ENCODE data around the gene SLC37A4. TPM values are rescaled to one million over a fixed set of nuclear protein-coding genes. Genes with fewer than 3 reads are reported as not detected.
"Not testable (repeated sequence)": the region's sequence is repeated elsewhere in the genome, so short reads cannot be mapped to it uniquely, and the experiment has no call there.

The SLC37A4 gene
- polyA plus RNA-seq, 3 donors = 7.4 to 37.9 (median 13.2) TPM

DNA sequence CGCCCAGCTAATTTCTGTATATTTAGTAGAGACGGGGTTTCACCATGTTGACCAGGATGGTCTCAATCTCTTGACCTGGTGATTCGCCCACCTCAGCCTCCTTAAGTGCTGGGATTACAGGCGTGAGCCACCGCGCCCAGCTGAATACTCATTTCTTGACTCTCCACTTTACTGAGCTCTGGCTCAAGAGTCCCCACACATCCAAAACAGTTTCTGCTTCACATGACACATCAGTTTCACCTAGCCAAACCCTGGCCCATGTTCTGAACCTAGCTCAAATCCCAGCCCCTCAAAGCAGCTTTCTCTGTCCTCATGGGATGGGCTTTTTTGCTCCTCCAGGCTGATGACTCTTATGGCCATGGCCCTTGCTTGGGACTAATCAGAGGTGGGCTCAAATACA, 16.5 kb upstream of the SLC37A4 start:
- WGBS, 3 donors = 95 to 98% (median 97%) methylated on average over 6 of the region's 6 CpGs
- no peak overlapping the region for H3K27ac ChIP-seq (ENCODE audit: low read depth, low read length)

DNA sequence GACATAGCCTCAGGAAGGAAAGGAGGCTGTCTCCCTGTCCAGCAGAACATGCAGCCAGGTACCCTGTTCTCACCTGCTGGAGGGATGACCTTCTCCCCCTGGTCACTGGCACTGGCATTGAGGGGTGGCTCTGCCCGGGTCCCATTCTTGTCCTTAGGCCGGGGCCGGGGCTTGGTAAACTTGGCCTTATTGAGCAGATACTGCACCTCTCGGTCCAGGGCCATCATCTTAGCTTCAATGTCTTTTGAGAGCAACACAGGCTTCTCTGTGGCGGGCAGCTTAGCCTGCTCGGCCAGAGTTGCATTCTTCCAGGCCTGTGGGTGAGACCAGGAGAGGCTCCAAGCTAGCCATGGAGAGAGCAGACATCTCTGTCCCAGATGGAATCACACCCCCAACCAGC, 15.8 kb upstream of the SLC37A4 start:
- H3K27ac ChIP-seq (ENCODE audit: low read depth, low read length) = no peak overlapping the region
- WGBS, 3 donors = 96 to 98% (median 97%) methylated on average over 6 of the region's 6 CpGs

DNA sequence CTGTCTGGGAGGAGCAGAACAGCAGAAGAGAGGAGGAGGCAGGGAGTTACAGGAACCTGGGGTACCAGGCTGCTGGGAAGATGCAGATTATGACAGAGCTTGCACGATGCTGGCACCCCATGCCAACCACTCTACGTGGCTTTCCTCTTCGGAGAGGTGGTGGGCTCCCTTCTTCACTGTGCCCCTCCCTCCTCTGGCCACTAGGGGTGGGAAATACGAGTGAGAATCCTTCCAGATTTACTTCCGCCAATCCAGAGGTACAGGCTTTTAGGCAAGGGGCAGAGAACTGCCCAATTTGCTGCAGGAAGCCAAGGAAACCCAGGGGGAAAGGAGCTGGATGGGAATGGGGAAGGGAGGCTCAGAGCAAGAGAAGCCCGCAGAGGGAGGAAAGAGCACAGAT, 14.0 kb upstream of the SLC37A4 start:
- WGBS, 3 donors = 75 to 84% (median 79%) methylated on average over 6 of the region's 6 CpGs
- H3K27ac ChIP-seq (ENCODE audit: low read depth, low read length) = no peak overlapping the region

DNA sequence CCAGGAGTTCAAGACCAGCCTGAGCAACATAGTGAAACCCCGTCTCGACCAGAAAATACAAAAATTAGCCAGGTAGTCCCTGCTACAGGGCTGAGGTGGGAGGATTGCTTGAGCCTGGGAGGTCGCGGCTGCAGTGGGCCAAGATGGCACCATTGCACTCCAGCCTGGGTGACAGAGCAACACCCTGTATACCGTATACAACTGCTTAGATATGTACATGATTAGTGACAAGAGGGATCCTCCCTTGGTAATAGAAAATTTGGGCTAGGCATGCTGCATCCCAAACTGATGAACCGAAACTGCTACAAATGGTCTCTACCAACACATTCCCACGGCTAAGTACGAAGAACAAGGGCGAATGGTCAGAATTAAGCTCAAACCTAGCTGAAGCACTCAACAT, 12.2 kb upstream of the SLC37A4 start:
- 83 to 91% (median 91%) methylated on average over 9 of the region's 9 CpGs for WGBS, 3 donors
- H3K27ac ChIP-seq (ENCODE audit: low read depth, low read length) = no peak overlapping the region

DNA sequence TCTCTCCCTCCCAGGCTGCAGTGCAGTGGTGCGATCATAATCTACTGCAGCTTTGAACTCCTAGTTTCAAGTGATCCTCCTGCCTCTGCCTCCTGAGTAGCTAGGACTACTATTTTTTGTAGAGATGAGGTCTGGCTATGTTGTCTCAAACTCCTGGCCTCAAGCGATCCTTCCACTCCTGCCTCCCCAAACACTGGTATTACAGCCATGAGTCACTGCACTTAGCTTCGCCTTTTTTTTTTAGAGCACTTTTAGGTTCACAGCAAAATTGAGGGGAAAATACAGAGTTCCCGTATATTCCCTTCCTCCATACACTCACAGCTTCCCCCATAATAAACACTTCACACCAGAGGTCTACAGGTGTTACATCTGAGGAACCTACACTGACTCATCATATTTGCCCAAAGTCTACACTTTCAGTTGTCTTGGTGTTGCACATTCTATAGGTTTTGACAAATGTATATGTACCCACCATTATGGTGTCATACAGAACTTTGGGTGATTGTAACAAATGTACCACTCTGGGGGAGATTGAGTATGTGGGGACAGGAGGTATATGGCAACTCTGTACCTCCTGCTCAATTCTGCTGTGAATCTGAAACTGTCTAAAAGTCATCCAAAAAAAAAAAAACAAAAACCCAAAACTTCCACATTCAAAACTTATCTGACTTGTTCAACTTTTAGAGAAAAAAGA, 11.3 kb upstream of the SLC37A4 start:
- no peak overlapping the region for H3K27ac ChIP-seq (ENCODE audit: low read depth, low read length)
- WGBS, 3 donors = 90 to 95% (median 91%) methylated on average over 4 of the region's 4 CpGs

DNA sequence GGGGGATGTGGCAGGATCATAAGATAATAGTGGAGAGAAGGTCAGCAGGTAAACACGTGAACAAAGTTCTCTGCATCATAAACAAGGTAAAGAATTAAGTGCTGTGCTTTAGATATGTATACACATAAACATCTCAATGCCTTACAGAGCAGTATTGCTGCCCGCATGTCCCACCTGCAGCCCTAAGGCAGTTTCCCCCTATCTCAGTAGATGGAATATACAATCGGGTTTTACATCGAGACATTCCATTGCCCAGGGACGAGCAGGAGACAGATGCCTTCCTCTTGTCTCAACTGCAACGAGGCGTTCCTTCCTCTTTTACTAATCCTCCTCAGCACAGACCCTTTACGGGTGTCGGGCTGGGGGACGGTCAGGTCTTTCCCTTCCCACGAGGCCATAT, 8.8 kb upstream of the SLC37A4 start:
- 19 to 63% (median 25%) methylated on average over 7 to 11 of the region's 11 CpGs for WGBS, 3 donors
- not testable (repeated sequence) for H3K27ac ChIP-seq (ENCODE audit: low read depth, low read length)

DNA sequence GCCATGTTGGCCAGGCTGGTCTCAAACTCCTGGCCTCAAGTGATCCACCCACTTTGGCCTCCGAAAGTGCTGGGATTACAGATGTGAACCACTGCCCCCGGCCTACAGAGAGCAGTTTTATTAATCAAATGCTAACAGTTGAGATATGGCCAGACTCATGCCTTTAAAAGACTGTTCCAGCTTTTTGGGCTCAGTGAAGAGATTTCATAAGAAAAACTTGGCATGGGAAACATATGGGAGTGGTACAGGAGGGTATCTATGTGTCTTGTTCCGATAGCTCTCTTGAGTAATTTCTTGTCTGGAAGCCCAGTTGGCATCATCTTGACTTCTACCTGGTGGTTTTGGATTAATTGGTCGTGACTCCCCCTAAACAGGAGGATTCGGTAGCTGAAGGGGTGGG, 8.2 kb upstream of the SLC37A4 start:
- WGBS, 3 donors = 74 to 85% (median 82%) methylated on average over 5 of the region's 5 CpGs
- H3K27ac ChIP-seq (ENCODE audit: low read depth, low read length) = no peak overlapping the region

DNA sequence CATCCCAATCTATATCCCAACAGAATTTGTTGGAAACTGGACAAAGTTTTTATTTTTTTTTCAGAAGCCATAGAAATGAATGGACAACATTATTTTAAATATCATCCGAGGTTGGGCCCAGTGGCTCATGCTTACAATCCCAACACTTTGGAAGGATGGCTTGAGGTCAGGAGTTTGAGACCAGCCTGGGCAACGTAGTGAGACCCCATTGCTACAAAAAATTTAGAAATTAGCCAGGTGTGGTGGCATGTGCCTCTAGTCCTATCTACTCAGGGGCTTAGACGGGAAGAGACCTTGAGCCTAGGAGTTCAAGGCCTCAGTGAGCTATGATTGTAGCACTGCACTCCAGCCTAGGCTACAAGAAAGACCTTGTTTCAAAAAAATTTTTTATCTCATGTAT, 4.1 kb upstream of the SLC37A4 start:
- WGBS, 3 donors = 77 to 93% (median 90%) methylated on average over 3 of the region's 3 CpGs
- no peak overlapping the region for H3K27ac ChIP-seq (ENCODE audit: low read depth, low read length)

DNA sequence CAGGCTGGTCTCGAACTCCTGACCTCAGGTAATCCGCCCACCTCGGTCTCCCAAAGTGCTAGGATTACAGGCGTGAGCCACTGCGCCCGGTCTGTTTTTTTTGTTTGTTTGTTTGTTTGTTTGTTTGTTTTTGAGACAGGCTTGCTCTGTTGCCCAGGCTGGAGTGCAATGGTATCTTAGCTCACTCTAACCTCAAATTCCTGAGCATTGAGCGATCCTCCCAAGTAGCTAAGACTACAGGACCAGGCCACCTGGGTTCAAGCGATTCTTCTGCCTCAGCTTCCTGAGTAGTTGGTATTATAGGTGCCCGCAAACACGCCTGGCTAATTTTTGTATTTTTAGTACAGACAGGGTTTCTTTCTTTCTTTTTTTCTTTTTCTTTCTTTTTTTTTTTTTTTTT, 2.7 kb upstream of the SLC37A4 start:
- 83 to 96% (median 88%) methylated on average over 10 of the region's 10 CpGs for WGBS, 3 donors
- H3K27ac ChIP-seq (ENCODE audit: low read depth, low read length) = not testable (repeated sequence)

DNA sequence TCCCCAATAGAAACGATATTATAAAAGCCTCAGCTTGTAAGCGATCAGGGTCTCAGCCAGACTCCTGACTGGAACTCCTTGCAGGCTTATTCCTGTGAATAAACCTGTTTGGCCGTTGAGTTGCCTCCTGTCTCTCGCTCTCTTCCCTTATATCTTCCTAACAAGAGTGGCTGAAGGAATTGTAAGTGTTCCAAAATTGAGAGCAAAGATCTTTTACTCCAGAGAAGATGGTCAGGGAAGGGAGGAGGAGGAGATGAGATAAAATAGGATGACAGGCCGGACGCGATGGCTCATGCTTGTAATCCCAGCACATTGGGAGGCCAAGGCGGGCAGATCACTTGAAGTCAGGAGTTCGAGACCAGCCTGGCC, 1.2 kb upstream of the SLC37A4 start:
- no peak overlapping the region for H3K27ac ChIP-seq (ENCODE audit: low read depth, low read length)
- 77 to 88% (median 80%) methylated on average over 8 to 9 of the region's 9 CpGs for WGBS, 3 donors

DNA sequence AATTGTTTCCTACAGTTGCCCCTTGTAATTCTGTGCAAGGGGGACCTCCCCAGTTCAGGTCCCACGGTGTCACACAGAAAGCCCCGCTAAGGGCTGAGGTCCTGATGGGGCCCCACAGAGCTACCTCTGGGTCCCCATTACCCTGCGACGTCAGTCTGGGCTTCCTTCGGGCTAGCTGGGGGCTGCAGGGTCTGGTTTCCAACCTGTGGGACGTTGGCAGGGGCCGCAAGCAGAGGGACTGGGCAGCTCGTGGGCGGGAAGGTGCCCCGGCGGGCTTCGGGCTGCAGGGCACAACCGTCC, 698 bp downstream of the SLC37A4 start:
- no peak overlapping the region for H3K27ac ChIP-seq (ENCODE audit: low read depth, low read length)
- WGBS, 3 donors = 1 to 7% (median 3%) methylated on average over 13 of the region's 13 CpGs

DNA sequence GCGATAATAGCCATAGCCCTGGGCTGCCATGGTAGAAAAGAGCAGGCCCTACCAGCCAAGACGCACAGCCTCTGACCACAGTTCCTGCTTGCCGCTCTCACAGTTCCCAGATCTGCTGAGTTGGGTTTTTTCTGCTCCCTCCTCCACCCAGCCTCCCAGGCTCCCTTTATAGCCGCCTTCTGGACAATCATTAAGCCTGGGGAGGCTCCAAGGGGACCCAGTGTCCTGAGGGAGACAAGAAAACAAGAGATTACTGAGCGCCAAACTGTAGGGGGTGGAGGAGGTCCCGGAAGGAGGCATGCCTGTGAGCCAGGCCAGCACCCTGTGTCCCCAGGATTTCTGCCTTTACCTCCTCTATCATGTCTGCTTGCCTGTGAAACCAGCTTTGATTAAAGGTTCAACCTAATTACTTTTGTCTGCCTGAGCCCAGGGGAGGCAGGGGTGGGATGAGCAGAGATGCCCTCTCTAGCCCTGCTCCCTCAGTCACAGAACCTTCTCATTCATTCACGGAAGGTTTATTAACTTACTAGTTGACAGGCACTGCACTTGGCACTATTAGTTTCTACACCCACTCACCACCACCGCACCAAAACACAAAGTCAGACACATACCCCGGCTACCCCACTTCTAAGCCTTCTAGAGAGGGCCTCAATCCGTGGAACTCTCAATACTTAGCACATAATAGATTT, 1.2 kb downstream of the SLC37A4 start:
- H3K27ac ChIP-seq (ENCODE audit: low read depth, low read length) = no peak overlapping the region
- whole genome bisulfite sequencing, 3 donors = 23 to 60% (median 58%) methylated on average over 10 of the region's 10 CpGs

DNA sequence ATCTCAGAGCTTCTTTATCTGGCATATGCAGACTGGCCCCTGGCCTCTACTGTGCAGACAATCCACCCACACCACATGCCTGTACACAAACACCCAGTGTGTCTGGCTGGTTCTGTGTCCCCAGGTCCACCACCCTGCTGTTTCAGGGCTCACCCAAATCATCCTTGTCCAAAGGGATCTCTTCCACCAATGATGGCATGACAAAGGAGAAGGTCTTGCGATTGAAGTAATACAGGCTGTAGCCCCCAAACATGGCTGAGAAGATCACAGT, 1.7 kb downstream of the SLC37A4 start:
- WGBS, 3 donors = 31 to 94% (median 89%) methylated on average over 1 of the region's 1 CpG
- H3K27ac ChIP-seq (ENCODE audit: low read depth, low read length) = no peak overlapping the region

DNA sequence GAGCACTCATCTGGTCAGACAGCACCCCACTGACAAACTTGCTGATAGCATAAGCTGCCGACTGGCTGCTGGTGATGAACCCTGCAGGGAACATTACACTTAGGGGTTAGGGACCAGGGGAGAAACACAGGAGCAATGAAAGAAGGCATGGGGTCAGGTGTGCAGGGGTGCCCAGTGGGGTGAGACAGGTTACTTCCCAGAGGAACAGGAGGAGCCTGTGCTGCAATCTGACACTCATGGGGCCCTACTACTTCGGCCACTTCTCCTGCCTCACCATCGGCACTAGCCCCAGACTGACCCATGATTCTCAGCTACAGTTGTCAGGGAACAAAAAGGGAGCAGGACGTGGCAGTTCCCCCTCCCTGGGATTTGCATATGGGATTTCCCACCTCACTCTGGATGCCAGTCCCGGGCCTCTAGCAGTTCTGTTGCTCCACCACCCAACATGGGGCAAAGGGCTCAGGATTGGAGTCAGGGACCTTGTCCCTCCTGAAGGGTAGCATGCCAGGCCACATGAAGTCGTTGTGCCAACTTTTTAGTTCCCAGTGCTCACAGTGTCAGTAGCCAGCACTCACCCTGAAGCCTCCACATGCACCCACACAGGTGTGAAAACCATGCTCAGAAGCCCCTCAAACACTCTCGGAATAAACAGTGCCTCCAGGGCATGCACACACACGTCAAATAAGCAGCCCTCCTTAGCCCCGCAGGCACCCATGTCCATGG, 2.2 kb downstream of the SLC37A4 start:
- H3K27ac ChIP-seq (ENCODE audit: low read depth, low read length) = no peak overlapping the region
- WGBS, 3 donors = 50 to 85% (median 81%) methylated on average over 9 of the region's 9 CpGs

DNA sequence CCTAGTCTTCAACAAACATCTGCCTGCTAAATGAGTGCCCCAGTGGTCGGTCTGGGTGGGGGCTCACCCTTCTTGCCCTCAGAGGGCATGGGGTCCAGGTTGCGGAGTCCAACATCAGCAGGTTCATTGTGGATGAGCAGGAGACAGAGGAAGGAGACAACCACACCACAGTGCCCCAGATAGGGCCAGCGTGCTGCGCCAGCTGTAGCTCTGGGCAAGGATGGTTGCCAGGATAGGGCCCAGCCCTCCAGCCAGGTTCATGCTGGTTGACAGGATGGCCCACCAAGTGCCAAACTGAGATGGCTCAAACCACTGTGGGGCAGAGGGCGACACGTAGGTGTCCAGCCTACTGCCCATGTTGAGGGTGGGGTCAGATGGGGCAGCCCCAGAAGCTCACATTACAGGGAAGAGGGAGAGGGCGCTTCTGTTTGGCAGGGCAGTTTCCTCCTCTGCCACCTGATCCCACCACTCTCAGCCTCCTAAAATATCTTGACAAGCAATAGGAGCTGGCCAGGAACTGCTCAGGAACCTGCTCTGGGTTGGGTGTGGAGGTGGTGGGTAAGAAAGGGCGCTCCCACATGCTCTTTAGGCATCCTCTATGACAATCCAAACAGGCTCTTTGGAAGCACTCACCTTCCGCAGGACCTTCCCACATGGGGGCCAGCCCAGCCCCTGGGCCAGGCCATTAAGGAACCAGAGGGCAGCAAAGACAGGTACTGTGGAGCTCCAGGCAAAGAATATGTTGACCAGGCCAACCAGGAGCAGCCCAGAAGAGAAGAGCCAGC, 2.9 kb downstream of the SLC37A4 start:
- 93 to 96% (median 95%) methylated on average over 9 of the region's 9 CpGs for WGBS, 3 donors
- no peak overlapping the region for H3K27ac ChIP-seq (ENCODE audit: low read depth, low read length)

DNA sequence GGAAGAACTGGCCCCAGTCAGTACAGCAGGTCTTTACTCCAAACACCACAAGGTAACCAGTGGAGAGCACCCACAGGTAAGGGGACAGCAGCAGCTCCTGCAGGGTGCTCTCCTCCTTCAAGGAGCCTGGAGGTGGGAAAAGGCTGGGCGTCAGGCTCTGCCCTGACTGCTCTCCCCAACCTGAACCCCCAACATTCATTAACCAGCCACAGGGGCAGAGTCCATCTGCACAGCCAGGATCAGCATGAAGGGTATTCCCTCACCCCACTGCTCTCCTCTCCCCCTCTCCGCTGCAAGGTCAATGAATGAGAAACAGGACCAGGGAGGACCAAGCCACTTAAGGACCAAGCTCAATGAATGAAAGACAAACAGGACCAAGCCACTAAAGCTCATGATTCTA, 3.7 kb downstream of the SLC37A4 start:
- H3K27ac ChIP-seq (ENCODE audit: low read depth, low read length) = no peak overlapping the region
- 61 to 100% (median 94%) methylated on average over 2 of the region's 2 CpGs for WGBS, 3 donors

DNA sequence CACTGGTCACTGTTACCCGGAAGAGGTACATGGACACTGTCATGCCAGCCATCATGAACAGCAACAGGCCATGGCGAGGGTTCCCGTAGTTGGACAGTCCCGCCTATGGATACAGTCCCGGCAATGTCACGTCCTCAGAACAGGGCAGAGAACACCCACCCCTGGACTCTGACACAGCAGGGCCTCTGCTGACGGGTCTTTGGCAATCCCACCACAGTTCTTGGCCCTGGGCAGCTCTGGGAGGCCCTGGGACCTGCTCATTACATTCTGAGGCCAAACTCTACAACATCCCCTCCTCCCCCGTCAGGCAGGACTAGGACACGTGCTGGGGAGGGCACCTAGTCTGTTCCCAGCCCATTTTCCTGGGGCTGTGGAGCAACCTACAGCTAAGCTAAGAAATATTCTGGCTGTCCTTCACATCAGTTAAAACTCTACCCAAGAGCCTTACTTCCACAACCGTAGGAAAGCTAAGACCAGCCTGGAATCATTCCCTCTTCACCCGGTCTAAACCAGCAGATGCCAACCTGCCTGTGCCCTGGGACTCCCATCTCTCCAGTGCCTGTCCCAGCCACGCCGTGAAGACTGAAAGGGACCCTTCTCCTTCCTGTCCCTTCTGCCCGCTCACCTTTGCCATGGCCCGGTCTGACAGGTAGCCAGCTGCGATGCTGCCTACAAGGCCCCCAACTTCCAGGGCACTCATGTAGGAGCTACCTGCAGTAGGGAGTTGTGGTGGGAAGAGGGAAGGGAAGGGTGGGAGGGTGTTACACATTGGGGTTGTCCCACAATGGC, 4.5 kb downstream of the SLC37A4 start:
- WGBS, 3 donors = 86 to 88% (median 87%) methylated on average over 16 of the region's 16 CpGs
- H3K27ac ChIP-seq (ENCODE audit: low read depth, low read length) = no peak overlapping the region

DNA sequence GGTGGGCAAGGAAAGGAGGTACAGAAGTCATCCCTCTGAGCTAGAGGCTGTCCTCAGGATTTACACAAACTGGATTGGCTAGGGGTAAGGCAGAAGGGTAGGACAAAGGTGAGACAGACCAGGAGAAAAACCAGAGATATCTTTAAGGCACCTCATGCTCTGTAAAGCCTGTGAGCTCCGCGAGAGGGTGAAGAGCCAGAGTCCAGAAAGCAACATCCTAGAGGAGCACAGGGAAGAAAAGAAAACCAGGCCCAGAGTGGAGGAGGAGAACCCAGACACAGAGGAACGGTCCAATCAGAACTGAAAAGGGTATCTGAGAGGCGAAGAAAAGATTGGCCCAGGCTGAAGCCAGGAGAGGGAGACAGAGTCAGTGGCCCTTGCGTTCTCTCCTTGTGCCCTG, 5.1 kb downstream of the SLC37A4 start:
- WGBS, 3 donors = 85 to 93% (median 91%) methylated on average over 5 of the region's 5 CpGs

DNA sequence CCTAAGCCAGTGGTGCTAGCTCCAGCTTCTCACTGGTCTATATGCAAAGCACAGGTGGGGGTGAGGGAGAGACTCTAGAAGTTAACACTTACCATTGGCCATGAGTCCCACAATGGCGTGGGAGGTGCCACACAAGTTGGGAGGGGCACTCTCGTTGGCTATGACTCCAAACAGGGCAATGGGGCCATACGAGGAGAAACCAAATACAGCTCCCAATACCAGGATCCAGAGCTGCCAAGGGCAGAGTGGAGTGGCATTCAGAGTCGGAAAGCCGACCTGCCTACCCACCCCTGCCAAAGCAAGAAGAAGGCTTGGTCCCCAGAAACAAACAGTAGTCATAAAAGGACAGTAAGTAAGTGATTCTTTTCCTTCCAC, 5.6 kb downstream of the SLC37A4 start:
- 62 to 73% (median 72%) methylated on average over 5 of the region's 5 CpGs for WGBS, 3 donors

More for the DNA sequence above, 5.1 kb downstream of the SLC37A4 start:
- no peak overlapping the region for H3K27ac ChIP-seq (ENCODE audit: low read depth, low read length)

More for the DNA sequence above, 5.6 kb downstream of the SLC37A4 start:
- H3K27ac ChIP-seq (ENCODE audit: low read depth, low read length) = no peak overlapping the region
